GM21528 (cell line): Measurements from ENCODE around the gene PNPO.
"Not testable (repeated sequence)": the region's sequence is repeated elsewhere in the genome, so short reads cannot be mapped to it uniquely, and the experiment has no call there.

Source experiments
- ATAC-seq: cut with Tn5 transposase; IDR thresholded peaks from one replicate; pipeline ENCODE4 v1.9.1; 2021; ENCODE audit warnings: mild to moderate bottlenecking, moderate library complexity; ENCODE audit not compliant: unreplicated experiment, low FRiP score

PNPO gene

DNA sequence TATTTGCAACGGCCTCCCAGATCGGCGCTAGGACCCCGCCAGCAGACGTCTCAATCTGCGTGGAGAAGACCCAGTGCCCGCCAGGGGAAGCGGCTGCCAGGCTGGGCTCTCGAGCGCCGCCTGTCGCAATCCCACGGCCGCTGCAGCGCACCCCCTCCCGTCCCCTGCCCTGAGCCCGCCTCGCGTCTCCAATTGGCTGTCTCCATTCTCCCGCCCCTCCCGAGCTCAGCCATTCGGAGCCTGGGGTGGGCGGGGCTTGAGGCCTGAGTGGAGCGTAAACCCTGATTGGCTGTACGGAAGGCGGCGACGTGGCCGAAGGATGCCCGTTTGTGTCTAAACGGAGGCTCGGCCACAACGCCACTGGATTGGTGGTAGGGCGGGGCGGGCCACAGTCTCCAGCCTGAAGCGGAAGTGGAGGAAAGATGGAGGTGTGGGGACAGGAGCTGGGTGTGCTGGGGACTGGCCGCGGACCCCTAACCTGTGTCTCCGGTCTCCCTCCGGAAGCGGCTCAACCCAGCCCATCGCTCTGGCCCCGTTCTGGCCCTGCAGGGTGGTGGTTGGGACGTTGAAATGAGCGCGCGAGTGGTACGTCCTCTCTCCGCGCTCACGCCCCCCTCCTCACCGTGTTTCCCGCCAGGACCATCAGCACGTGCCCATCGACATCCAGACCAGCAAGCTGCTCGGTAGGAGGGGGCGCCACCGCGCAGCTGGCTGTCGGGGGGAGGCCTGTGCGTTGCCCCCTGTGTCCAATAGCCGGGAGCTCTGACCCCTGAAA is 29.5 kb downstream of the PNPO start, which contains the start of gene CDK5RAP3:
Gene CDK5RAP3 (plus strand): TSS at position 389 of the 775 bp plus-strand sequence. CDS start 34 bp downstream, at position 423.
- ATAC-seq: peak; percentile 91

DNA sequence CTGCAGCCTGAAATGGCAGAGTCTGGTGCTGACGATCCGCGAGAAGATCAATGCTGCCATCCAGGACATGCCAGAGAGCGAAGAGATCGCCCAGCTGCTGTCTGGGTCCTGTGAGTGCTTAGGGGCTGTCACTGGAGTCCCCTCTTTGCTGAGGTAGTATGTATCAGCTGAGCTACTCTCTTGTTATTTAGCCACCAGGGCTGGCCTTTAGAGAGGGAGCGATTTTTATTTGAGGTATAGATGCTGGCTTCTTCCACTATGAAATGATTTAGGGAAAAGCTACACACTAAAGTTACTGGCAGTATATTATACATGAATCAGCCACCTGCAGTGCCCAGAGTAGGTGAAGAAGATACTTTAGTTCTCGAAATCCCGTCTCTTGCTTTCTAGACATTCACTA is 32.2 kb downstream of the PNPO start:
- ATAC-seq: no peak

DNA sequence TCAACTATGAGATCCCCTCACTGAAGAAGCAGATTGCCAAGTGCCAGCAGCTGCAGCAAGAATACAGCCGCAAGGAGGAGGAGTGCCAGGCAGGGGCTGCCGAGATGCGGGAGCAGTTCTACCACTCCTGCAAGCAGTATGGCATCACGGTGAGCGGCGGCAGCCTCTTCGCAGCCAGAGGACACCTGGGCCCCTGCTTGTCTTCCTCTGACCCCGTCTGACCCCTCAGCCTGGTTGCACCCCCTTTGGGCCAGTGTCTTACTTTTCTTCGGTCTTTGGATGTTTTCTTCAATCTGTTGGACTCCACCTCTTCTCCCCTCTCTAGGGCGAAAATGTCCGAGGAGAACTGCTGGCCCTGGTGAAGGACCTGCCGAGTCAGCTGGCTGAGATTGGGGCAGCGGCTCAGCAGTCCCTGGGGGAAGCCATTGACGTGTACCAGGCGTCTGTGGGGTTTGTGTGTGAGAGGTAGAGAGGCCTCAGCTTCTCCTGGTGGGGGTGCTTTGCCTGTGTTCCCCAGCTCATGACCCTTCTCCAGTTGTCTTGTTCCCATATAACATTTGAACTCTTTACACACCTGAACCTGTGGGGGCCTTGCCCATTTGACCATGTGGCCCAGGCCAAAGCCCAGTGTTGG is 33.9 kb downstream of the PNPO start:
- no peak for ATAC-seq

DNA sequence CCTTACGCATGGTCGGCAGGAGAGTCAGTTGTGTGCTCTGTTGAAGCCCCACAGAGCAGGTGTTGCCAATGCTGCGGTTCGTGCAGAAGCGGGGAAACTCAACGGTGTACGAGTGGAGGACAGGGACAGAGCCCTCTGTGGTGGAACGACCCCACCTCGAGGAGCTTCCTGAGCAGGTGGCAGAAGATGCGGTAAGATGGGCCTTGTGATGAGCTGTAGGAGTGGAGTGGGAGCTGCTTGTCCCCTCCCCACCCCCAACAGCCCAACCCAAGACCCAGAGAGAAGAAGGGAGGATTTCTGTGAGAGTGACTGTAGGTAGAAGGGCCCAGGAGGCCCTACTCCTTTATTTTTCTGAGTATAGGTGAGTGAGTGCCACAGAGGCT is 34.4 kb downstream of the PNPO start:
- no peak for ATAC-seq

DNA sequence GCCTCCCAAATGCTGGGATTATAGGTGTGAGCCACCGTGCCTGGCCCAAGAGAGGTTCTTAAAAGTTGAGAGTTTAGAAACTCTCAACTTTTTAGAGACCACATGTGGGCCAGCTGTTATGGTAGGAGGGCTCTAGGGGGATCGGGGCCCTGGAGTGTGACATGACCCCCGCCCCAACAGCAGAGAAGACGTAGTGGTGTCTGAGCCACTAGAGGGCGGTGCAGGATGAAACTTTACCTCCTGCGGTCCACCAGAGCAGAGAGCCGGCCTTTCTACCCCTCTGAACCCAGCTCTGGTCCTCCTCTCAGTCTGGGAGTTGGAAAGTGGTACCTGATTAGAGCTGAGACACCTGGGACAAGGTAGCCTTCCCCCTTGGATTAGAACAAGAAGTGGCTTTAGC is 37.0 kb downstream of the PNPO start:
- no peak for ATAC-seq

DNA sequence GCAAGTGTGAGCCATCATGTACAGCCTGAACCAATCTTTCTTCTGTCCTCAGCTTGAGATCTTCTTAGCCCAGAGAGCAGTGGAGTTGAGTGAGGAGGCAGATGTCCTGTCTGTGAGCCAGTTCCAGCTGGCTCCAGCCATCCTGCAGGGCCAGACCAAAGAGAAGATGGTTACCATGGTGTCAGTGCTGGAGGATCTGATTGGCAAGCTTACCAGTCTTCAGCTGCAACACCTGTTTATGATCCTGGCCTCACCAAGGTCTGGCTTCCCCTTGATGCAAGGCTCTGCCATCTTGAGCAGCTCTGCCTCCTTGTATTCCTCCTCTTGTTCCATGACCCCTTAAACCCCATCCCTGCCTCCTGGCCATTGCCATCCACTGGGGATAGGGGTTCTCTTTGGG is 39.2 kb downstream of the PNPO start:
- ATAC-seq: no peak

DNA sequence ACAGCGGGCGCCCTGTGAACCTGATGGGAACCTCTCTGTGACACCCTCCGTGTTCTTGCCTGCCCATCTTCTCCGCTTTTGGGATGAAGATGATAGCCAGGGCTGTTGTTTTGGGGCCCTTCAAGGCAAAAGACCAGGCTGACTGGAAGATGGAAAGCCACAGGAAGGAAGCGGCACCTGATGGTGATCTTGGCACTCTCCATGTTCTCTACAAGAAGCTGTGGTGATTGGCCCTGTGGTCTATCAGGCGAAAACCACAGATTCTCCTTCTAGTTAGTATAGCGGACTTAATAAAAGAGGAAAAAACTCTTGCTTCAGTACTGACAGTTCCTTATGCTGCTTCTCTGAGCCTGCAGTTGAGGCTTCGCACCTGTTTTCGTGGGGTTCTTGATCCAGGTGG is 40.1 kb downstream of the PNPO start:
- no peak for ATAC-seq

DNA sequence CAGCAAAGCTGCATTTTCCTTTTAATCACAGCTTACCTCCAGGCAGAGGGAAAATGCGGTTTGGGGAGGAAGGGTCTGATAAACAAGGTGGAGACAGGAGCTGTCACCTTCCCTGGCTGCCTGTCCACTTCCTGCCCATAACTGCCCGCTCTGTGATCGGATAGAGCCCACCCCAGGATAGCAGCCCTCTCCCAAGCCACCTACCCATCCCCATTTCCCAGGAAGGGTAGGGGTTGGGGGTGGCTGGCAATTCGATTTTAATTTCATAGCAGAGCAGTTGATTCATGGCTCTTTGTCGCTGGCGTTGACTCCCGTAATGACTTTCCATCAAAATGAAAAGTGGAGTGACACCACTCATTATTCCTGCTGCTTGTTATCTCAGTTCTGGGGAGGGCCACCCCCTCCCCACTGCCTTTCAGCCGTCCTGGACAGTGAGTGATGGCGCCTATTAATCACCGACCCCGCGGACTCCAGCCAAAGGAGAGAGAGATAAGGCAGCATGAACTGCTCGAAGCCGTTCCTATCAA is 40.8 kb downstream of the PNPO start:
- ATAC-seq: no peak

DNA sequence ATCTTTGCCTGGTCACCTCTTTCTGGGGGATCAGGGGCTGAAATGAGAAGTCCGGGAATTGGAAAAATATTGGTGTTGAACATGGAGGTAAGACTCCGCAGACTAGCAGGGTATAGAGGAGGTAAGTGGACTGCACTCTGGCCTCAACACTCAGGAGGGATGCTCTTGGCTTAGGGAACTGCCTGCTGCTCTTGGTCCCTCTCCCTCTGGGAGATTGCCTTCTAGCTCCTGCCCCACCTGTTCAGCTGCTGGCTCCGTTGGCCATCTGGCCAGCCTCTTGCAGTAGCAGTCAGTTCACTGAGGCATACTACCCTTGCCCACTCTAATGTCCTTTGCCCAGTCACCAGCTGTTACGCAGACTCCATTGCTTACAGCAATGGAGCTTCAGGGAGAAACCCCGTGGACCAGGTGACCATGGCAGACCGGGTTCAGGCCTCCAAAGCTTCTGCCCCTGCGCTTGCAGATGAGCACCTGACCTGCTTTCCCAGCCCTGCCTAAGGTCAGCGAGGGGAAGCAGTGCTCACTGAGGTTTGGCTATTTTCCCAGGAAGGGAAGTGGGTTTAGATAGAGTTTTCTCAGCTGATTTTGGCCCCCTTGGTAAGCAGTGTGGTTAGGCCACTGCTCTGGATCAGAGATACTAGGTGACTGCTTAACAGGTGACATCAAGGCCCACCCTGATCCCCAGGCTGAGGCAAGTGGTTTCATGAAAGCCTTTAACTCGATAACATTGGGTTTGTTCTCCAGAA is 41.4 kb downstream of the PNPO start:
- no peak for ATAC-seq

DNA sequence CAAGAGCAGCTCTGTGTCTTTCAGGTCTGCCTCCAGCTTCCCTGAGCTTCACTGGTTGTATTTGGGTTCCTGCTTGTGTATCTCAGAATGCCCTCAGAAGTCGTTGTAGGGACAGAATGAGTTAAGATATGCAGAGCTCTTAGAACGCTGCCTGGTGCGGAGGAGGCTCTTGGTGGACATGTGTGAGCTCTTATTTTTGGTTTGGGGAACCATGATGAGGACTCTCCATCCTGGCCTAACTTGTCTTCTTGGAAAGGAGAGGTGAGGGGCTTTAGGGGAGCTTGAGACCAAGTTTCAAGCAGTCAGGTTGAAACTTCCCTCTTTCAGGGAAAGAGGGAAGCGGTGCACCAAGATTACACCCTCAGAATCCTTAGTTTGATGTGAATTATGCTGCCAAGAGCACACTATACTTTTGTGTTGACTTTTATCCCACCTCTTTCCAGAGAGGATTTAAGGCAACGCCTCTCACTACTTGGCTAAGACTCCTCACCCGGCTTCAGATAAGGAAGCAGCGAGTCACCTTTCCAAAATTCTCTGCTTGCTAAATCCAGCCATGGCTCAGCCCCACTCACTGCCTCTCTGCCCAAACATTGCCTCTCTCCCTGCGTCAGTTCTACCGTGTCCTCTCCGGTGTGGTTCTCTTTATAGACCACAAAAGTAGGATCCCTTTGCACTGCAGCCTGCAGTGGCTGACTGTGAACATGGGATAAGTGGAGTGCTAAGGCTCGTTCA is 42.3 kb downstream of the PNPO start:
- ATAC-seq: no peak

DNA sequence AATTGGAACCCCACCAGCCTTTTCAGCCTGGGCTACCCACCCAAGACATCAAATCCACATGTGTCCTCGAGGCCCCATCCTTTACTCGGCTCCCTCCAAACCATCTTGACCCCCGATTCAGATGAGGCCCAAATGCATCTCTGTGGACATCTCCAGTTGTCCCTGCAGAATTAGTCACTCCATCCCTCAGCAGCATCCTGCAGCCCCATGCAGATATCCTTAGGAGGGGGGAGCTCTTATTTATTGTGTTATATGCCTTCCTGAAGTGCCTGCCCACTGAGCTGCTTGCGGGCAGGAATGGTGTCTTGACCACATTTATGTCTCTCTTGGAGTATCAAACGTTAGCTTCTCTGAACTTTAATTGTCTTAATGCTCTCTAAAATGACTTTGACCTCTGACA is 45.1 kb downstream of the PNPO start:
- ATAC-seq: no peak

DNA sequence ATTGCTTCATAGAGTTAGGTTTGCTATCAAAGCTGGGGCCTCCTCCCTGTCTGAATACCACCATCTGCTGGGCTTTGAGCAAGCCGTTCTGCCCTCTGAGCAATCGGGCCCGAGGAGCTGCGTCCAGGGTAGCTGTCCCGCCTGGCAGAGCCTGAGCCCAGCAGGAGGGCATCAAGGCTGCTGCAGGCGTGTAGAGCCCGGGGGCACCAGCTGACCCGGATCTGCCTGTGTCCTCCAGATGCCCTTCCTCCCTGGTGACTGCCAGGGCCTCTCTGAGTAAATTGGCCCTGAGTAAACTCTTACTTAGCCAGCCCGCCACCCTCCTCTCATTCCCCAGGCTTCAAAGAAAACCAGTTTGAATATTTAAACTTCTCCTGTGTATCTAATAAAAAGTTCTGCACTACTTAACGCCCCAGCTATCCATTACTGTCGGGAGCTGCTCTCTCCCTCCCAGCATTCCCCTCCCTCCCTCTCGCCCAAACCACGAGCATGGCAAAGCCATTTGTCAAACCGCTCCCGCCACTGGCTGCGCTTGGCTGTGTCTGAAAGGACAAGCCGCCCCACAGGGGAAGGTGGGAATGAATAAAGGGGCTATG is 46.0 kb downstream of the PNPO start:
- ATAC-seq: no peak

DNA sequence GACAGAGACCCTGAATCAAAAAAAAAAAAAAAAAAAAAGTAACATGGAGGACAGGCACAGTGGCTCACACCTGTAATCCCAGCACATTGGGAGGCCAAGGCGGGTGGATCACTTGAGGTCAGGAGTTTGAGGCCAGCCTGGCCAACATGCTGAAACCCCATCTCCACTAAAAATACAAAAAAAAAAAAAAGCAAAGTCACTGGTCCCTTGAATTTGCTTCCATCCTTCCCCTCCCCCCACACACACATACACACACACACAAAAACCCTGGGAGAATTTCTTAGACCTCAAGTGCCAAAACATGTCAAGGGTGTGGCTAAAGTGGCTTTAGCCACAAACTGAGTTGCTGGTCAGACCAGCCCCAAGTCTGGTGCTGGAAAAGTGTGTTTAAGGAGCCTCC is 47.1 kb downstream of the PNPO start:
- not testable (repeated sequence) for ATAC-seq

DNA sequence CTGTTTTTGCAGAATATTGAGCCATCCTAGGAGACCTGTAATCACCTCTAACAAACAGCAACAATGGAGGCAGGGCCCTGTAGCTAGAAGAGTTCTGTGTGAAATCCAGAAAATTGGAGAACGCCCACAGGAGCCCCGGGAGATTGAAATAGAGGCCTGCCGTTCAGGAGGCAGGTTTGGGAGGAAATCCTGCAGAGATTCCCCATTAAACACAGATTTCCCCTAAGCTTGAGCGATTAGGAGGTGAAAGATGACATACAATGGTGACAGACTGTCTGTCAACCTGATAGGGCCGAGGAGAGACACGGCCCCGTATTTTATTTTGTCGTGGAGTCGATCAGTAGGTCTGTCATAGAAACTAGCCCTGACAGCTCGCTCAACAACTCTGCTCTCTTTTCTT is 47.8 kb downstream of the PNPO start:
- ATAC-seq: no peak

DNA sequence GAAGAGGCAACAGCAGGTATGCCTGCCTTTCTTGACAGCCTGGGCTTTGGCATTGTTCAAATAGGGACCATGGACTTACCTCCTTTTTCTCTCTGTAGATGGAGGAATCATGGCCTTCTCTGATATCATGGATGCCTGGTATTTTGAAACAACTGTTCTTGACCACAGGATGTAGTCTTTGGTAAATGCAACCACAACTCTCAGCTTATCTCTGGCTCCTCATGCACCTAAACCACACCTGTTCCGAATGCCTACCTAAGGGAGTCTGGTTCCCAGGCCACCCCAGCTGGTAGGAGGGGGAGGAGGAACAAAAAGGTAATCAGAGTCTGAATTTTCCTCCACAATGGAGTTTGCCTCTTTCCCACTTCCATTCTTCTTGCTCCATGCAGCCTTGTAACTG is 48.3 kb downstream of the PNPO start:
- no peak for ATAC-seq

DNA sequence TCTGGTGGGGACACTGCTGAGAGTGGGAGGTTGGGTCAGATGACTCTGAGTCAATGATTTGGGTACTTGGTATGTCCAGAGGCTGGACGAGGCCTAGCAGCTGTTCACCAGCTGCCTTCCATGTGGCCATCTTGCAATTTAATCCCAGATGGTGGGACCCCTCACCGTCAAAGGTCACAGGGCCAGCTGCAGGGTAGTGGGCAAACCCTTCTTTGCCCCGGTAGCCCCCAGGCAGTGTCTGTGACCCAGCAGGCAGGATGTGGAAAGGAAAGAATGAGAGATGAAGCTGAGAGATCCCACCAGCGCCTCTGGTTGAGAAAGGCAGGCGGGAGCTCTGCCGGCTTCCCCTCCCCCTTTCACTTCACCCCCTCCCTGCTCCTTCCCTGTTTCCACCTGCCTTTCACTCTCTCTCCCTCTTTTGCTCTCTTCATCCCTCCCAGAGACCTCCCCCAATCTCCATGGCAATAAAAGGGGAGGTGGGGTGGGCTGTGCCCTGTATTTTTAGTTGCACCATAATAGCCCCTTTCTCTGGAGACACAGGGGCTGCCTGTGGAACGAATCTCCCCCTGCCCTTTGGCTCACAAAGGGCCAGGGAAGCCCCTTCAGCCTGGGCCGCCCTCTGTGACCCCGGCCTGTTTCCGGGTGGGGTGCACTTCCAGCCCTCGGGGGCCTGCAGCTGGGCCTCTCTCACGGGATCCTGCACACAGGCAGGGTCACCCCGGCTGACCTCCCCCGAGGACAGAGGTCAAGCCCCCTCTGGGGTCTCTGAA is 49.8 kb downstream of the PNPO start:
- ATAC-seq: no peak

DNA sequence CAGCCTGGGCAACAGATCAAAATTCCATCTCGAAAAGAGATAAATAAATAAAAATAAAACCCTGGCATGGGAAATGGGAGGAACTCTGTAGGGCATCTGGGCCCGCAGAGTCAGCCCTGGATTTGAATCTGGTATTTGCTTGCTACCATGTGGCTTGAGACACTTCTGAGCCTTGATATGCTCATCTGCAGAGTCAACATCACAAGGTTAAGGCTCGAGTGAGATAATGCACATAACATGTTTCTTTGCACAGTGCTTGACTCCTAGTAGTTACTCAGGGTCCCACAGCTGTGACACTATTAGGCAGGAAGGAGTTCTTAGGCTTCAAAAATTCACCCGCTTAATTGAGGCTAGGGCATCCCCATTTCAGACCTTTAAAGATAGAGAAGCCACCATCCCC is 50.8 kb downstream of the PNPO start:
- no peak for ATAC-seq

DNA sequence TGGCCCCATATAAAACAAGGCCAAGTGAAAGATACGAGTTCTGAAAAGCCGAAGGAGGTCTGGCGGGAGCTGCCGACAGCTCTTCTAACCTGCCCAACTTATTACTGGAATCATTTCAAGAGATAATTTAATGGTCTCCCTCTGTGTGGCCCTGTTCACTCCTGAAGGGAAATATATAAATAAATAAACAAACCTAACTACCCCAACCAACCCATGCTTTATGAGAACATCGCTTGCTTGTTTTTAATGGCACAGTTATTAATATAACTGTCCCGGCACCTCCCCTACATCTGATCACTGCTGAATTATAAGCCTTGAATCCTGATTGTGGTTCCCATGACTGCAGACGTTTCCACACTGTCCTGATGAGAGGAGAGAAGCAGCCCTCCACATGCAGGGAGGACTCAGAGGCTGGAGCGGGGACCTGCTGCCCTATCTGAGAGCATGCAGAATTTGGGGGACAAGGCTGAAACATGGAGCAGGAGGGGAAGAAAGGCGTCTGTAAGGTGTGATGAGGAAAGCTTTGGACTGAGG is 51.7 kb downstream of the PNPO start:
- ATAC-seq: no peak

DNA sequence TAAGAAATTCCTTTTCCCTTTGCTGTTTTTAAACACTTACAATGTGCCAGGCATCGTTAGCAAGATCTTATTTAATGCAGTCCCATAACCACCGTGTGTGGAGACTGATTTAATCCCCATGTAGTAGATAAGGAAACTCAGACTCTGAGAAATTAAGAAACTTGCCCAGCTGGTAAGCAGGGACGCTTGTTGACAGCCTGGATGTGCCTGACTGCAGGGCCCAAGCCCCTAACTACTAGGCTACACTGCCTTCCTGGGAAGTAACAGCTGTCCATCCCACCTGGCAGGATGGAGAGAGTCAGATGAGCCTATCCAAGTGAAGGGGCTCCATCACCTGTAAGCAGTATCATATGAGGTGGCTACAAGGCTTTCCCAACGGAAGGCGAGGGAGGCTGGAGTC is 52.6 kb downstream of the PNPO start:
- ATAC-seq: no peak
